HepG2 (cell line): Measurements from ENCODE around the gene FBN3. TPM values are rescaled to one million over a fixed set of nuclear protein-coding genes. Genes with fewer than 3 reads are reported as not detected.

Source experiments
- ATAC-seq: fragments of 200-7000 bp; cut with Tn5 transposase; 3 replicates; pipeline ENCODE4 v1.9.1; 2020; ENCODE audit warnings: mild to moderate bottlenecking, moderate library complexity
- BruUV-seq: library from RNA; stranded (reverse); fragments of 400-500 nt; replicated peaks from 2 replicates; lab custom pipeline; 2021; lab: Mats Ljungman, UMichigan
- CTCF ChIA-PET: fragments of 300-600 bp; formaldehyde crosslinking; extraction: SDS; loops from one replicate; lab custom pipeline; 2021; ENCODE audit warnings: low total read pairs, inconsistent platforms, low intra/inter-chr PET ratio; lab: Yijun Ruan, JAX
- POLR2A ChIA-PET: fragments of 350-600 bp; sonication (Branson Sonifier 250); formaldehyde crosslinking; loops from one replicate; lab custom pipeline; 2020; ENCODE audit warnings: antibody characterized with exemption, inconsistent platforms; lab: Yijun Ruan, JAX
- DNase-seq: peaks from one replicate; pipeline ENCODE4 v3.0.0-alpha.2; 2015; ENCODE audit warnings: low spot score
- FAIRE-seq: peaks from 3 replicates; lab custom pipeline; 2011; peaks lifted over from hg19 to GRCh38; lab: Jason Lieb, UNC
- H2AFZ ChIP-seq: one replicate; pipeline ENCODE4 v1.6.1; 2011; ENCODE audit warnings: low read length, inconsistent platforms
- H3K27ac ChIP-seq: fragments of 300-600 bp; 3 replicates; pipeline ENCODE4 v1.8.0; 2011; ENCODE audit warnings: mixed run types, mild to moderate bottlenecking, mixed read lengths, low read length, inconsistent platforms; ENCODE audit not compliant: insufficient read depth; ENCODE audit errors: extremely low read length
- H3K27me3 ChIP-seq, 2 experiments: fragments of 200-600 bp in 1 of 2; 2 replicates in 1 of 2; 3 replicates in 1 of 2; pipeline versions ENCODE4 v1.6.0 to v1.8.0; 2011; ENCODE audit warnings: low read length in 2 of 2, mild to moderate bottlenecking in 2 of 2, moderate library complexity in 2 of 2, inconsistent platforms in 1 of 2; ENCODE audit not compliant: insufficient read depth in 2 of 2, control insufficient read depth in 1 of 2
- H3K36me3 ChIP-seq, 2 experiments: fragments of 200-600 bp in 1 of 2; replicated peaks in 1 of 2; 2 replicates in 1 of 2; 3 replicates in 1 of 2; pipeline versions ENCODE4 v1.5.1 to v1.8.0; 2011; ENCODE audit warnings: low read length in 2 of 2, inconsistent platforms in 1 of 2; ENCODE audit not compliant: insufficient read depth in 2 of 2, control insufficient read depth in 1 of 2
- H3K4me1 ChIP-seq: 2 replicates; pipeline ENCODE4 v1.5.1; 2012; ENCODE audit warnings: low read length, inconsistent platforms; ENCODE audit not compliant: insufficient read depth
- H3K4me2 ChIP-seq: 2 replicates; pipeline ENCODE4 v1.6.0; 2011; ENCODE audit warnings: low read depth, low read length, inconsistent platforms
- H3K4me3 ChIP-seq, 3 experiments: fragments of 200-600 bp in 1 of 3; sonication (generic), shearing (Covaris generic) in 1 of 3; replicated peaks in 1 of 3; 2 replicates each; pipeline ENCODE4 v1.5.1; 2011 to 2016; ENCODE audit warnings: low read length in 3 of 3, inconsistent platforms in 2 of 3, low read depth in 2 of 3, mild to moderate bottlenecking in 2 of 3, control low read depth in 1 of 3, mixed read lengths in 1 of 3; ENCODE audit not compliant: insufficient read depth in 1 of 3
- H3K79me2 ChIP-seq: one replicate; pipeline ENCODE4 v1.6.1; 2011; ENCODE audit warnings: low read length, inconsistent platforms; ENCODE audit not compliant: insufficient read depth
- H3K9ac ChIP-seq: 2 replicates; pipeline ENCODE4 v1.6.0; 2011; ENCODE audit warnings: mild to moderate bottlenecking, low read depth, low read length, inconsistent platforms; ENCODE audit not compliant: insufficient read depth
- H3K9me3 ChIP-seq: 2 replicates; pipeline ENCODE4 v1.5.1; 2012; ENCODE audit warnings: mild to moderate bottlenecking, low read length
- H4K20me1 ChIP-seq: 2 replicates; pipeline ENCODE4 v1.6.0; 2011; ENCODE audit warnings: inconsistent platforms, mild to moderate bottlenecking, low read length, moderate library complexity; ENCODE audit not compliant: insufficient read depth
- CBX2 ChIP-seq, 2 experiments: fragments of 200-600 bp in 1 of 2; sonication (generic); formaldehyde crosslinking in 1 of 2; IDR thresholded peaks; 2 replicates each; pipeline versions ENCODE4 v1.7.0 to v1.8.1; 2018 to 2022; ENCODE audit warnings: low read depth in 2 of 2, low read length in 1 of 2, mild to moderate bottlenecking in 1 of 2, missing genetic modification reagents in 1 of 2
- ELF3 ChIP-seq: IDR thresholded peaks from 2 replicates; pipeline ENCODE4 v1.6.1; 2016; ENCODE audit warnings: missing genetic modification reagents, missing compliant biosample characterization
- KLF16 ChIP-seq, 2 experiments: sonication (generic) in 1 of 2; formaldehyde crosslinking in 1 of 2; IDR thresholded peaks; 2 replicates each; pipeline versions ENCODE4 v1.6.1 to v1.8.0; 2016 to 2023; ENCODE audit warnings: missing genetic modification reagents in 2 of 2, missing compliant biosample characterization in 1 of 2
- LBX2 ChIP-seq: sonication (generic); formaldehyde crosslinking; IDR thresholded peaks from 2 replicates; pipeline ENCODE4 v1.5.0; 2020; ENCODE audit warnings: missing genetic modification reagents, mild to moderate bottlenecking, borderline replicate concordance
- MED1 ChIP-seq: sonication (generic); formaldehyde crosslinking; IDR thresholded peaks from 2 replicates; pipeline ENCODE4 v1.4.0; 2020; ENCODE audit warnings: missing genetic modification reagents
- MYNN ChIP-seq: sonication (generic); formaldehyde crosslinking; IDR thresholded peaks from 2 replicates; pipeline ENCODE4 v1.4.0; 2020; ENCODE audit warnings: mild to moderate bottlenecking, low read depth, missing genetic modification reagents
- NFIB ChIP-seq: sonication (generic); formaldehyde crosslinking; IDR thresholded peaks from 2 replicates; pipeline ENCODE4 v1.9.0; 2021; ENCODE audit warnings: missing genetic modification reagents, mild to moderate bottlenecking, borderline replicate concordance
- POGZ ChIP-seq: sonication (generic); formaldehyde crosslinking; IDR thresholded peaks from 2 replicates; pipeline ENCODE4 v1.4.0; 2020; ENCODE audit warnings: mild to moderate bottlenecking, missing genetic modification reagents
- REL ChIP-seq: sonication (generic); formaldehyde crosslinking; conservative IDR thresholded peaks from 2 replicates; pipeline ENCODE4 v1.8.0; 2022; ENCODE audit warnings: mild to moderate bottlenecking, missing genetic modification reagents, moderate library complexity
- RFXAP ChIP-seq: sonication (generic); formaldehyde crosslinking; IDR thresholded peaks from 2 replicates; pipeline ENCODE4 v1.4.0; 2020; ENCODE audit warnings: missing genetic modification reagents, borderline replicate concordance
- STAG1 ChIP-seq: sonication (generic); formaldehyde crosslinking; IDR thresholded peaks from 2 replicates; pipeline ENCODE4 v1.4.0; 2020; ENCODE audit warnings: missing genetic modification reagents
- ZKSCAN8 ChIP-seq: IDR thresholded peaks from 2 replicates; pipeline ENCODE4 v1.6.1; 2016; ENCODE audit warnings: borderline replicate concordance, missing genetic modification reagents, missing compliant biosample characterization
- ZMYM3 ChIP-seq: sonication (generic); formaldehyde crosslinking; IDR thresholded peaks from 2 replicates; pipeline ENCODE4 v1.5.1; 2020; ENCODE audit warnings: mild to moderate bottlenecking, missing genetic modification reagents
- ZNF282 ChIP-seq: fragments of 450-650 bp; IDR thresholded peaks from 2 replicates; pipeline ENCODE4 v1.6.1; 2018; ENCODE audit not compliant: partially characterized antibody
- ZNF317 ChIP-seq: sonication (generic); formaldehyde crosslinking; IDR thresholded peaks from 2 replicates; pipeline ENCODE4 v1.5.0; 2020; ENCODE audit warnings: mild to moderate bottlenecking, missing genetic modification reagents
- ZNF33B ChIP-seq: sonication (generic); formaldehyde crosslinking; IDR thresholded peaks from 2 replicates; pipeline ENCODE4 v1.5.1; 2020; ENCODE audit warnings: mild to moderate bottlenecking, missing genetic modification reagents
- ZNF431 ChIP-seq: sonication (generic); formaldehyde crosslinking; IDR thresholded peaks from 2 replicates; pipeline ENCODE4 v1.9.0; 2022; ENCODE audit warnings: missing genetic modification reagents, low read depth, mild to moderate bottlenecking, borderline replicate concordance
- ZNF629 ChIP-seq: sonication (generic); formaldehyde crosslinking; conservative IDR thresholded peaks from 2 replicates; pipeline ENCODE4 v1.5.0; 2020; ENCODE audit warnings: missing genetic modification reagents
- ZNF781 ChIP-seq: sonication (generic); formaldehyde crosslinking; IDR thresholded peaks from 2 replicates; pipeline ENCODE4 v1.5.1; 2020; ENCODE audit warnings: borderline replicate concordance, mild to moderate bottlenecking, missing genetic modification reagents; ENCODE audit errors: not compliant biosample characterization
- WGBS: methylation state at CpG from one replicate; pipeline ENCODE4 v1.1.6; 2017; ENCODE audit warnings: low lambda C conversion rate; 5-methylcytosine and 5-hydroxymethylcytosine counted together
- in situ Hi-C: cut with HindIII; loops from 2 replicates; pipeline ENCODE4 v1.10.0; 2017; ENCODE audit warnings: low pct_unique_long_range_greater_than_20kb; ENCODE audit not compliant: extremely low pct_ligation_motif_present
- intact Hi-C: fragments of 100-400 bp; cut with micrococcal nuclease; formaldehyde crosslinking; loops from one replicate; pipeline ENCODE4 v1.10.0; 2022; ENCODE audit not compliant: unreplicated experiment
- polyA plus RNA-seq, 8 experiments: library from polyadenylated mRNA; depleted of rRNA in 3 of 8; stranded (reverse) in 7 of 8; unstranded in 1 of 8; fragments of >200 nt; fragmentation: Illumina TruSeq in 4 of 8; extraction: Trizol in 4 of 8; gene quantifications; 2 replicates each; pipeline versions ENCODE4 v1.2.1 to v1.2.3, GENCODE V29; 2011 to 2016; ENCODE audit warnings: low read depth in 4 of 8, missing spikeins in 1 of 8, mixed read lengths in 1 of 8; ENCODE audit not compliant: insufficient read depth in 1 of 8
- total RNA-seq, 5 experiments: library from RNA; depleted of rRNA; stranded (reverse); fragments of >200 nt; fragmentation: Illumina TruSeq; extraction: Trizol; gene quantifications; 2 replicates each; pipeline ENCODE4 v1.2.3, GENCODE V29; 2016; ENCODE audit warnings: low read depth in 1 of 5
- TF ChIP-seq, protein P1 (sequence below): sonication (generic); formaldehyde crosslinking; IDR thresholded peaks from 2 replicates; pipeline ENCODE4 v1.5.0; 2020; ENCODE audit warnings: mild to moderate bottlenecking, missing genetic modification reagents, moderate library complexity

The FBN3 gene
- total and polyA plus RNA-seq, 2 of the 13 experiments (the other 11 are each of a cell fraction or from before 2014, with no cell fraction given): 0.20 to 1.3 TPM

GRCh38 chr19:8096071-8096470, 53.3 kb downstream of the FBN3 start:
- no peak for ATAC-seq
- H2AFZ ChIP-seq: no peak overlapping the region
- H3K9ac ChIP-seq: no peak overlapping the region
- H3K27me3 ChIP-seq: no peaks in the 10 kb centered on the region
- intact Hi-C loops (no loop called here), in situ Hi-C loops (no loop called here)
- DNase-seq: no peak
- POLR2A ChIA-PET: no interaction called here
- H3K4me2 ChIP-seq: no peak overlapping the region
- H3K27ac ChIP-seq: no peak overlapping the region
- H3K79me2 ChIP-seq: no peaks in the 10 kb centered on the region
- no peak for TF ChIP-seq ZNF33B
- no peak for TF ChIP-seq ZNF431 (CRISPR knock-in tag)
- no peak for TF ChIP-seq MED1 (CRISPR knock-in tag)
- no peak for TF ChIP-seq NFIB (CRISPR knock-in tag)
- TF ChIP-seq ELF3 (CRISPR knock-in tag): no peak
- TF ChIP-seq ZMYM3: 0 out of 2 replicates have a peak, but pooled peaks have one; percentile 48
- no peak for TF ChIP-seq RFXAP (CRISPR knock-in tag)
- peak; percentile 44 for TF ChIP-seq STAG1 (CRISPR knock-in tag)
- peak; percentile 93 for TF ChIP-seq ZNF629 (CRISPR knock-in tag)
- TF ChIP-seq ZKSCAN8 (CRISPR knock-in tag): no peak
- no peak for TF ChIP-seq REL
- no peak for TF ChIP-seq ZNF781 (CRISPR knock-in tag)
- no peak for TF ChIP-seq POGZ
- TF ChIP-seq ZNF282: no peak
- TF ChIP-seq CBX2 (IDR thresholded peaks at IDR 0.05; ENCODE audit: low read depth, low read length): no peak
- no peak for TF ChIP-seq CBX2 (CRISPR knock-in tag; IDR thresholded peaks at IDR 0.05; ENCODE audit: low read depth)
- TF ChIP-seq KLF16 (CRISPR knock-in tag; IDR thresholded peaks at IDR 0.05): no peak
- TF ChIP-seq LBX2 (CRISPR knock-in tag): no peak
- TF ChIP-seq ZNF317: no peak
- TF ChIP-seq, protein P1, sequence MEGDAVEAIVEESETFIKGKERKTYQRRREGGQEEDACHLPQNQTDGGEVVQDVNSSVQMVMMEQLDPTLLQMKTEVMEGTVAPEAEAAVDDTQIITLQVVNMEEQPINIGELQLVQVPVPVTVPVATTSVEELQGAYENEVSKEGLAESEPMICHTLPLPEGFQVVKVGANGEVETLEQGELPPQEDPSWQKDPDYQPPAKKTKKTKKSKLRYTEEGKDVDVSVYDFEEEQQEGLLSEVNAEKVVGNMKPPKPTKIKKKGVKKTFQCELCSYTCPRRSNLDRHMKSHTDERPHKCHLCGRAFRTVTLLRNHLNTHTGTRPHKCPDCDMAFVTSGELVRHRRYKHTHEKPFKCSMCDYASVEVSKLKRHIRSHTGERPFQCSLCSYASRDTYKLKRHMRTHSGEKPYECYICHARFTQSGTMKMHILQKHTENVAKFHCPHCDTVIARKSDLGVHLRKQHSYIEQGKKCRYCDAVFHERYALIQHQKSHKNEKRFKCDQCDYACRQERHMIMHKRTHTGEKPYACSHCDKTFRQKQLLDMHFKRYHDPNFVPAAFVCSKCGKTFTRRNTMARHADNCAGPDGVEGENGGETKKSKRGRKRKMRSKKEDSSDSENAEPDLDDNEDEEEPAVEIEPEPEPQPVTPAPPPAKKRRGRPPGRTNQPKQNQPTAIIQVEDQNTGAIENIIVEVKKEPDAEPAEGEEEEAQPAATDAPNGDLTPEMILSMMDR (CRISPR knock-in tag): peak; percentile 77
- TF ChIP-seq MYNN (CRISPR knock-in tag): no peak
- no peak overlapping the region for H3K4me3 ChIP-seq
- no peaks in the 10 kb centered on the region for H3K36me3 ChIP-seq
- CTCF ChIA-PET: no interaction called here
- 67% methylated on average over 3 of the region's 3 CpGs for WGBS
- H4K20me1 ChIP-seq: no peaks in the 10 kb centered on the region
- peaks cover 13% of the 10 kb centered on the region for H3K4me1 ChIP-seq
- no TSS peak for BruUV-seq
- peaks cover 13% of the 10 kb centered on the region for H3K9me3 ChIP-seq
- FAIRE-seq: no peak
